Measurements from ENCODE around the gene SPSB1. TPM values are rescaled to one million over a fixed set of nuclear protein-coding genes. Genes with fewer than 3 reads are reported as not detected.

The SPSB1 gene
- total and polyA plus RNA-seq, 10 of the 15 experiments (the other 5 are each of a cell fraction or from before 2014, with no cell fraction given): 0.02 to 2.0 (median 0.90) TPM; not detected in 1

DNA sequence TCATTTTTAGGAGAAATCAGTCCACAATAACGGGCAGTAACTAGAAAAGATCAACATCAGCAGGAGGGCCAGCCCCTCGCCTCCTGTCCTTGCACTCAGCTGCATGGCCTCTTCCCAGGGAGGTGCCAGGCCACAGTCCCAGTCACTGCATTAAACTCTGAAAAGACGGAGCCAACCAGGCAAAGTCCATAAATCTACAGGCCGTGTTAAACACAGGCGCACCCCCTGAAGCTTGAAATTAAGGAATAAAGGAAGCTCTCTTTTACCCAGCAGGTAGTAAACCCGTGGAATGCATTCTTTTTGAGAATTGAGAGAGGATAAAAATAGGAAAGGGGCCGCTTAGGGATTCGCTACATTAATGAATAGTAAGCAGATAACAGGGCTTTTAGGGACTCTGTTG is 39.7 kb upstream of the SPSB1 start:
- H3K27ac ChIP-seq (ENCODE audit: control insufficient read depth, insufficient read depth): no peak overlapping the region
- DNase-seq (ENCODE audit: low read depth, low spot score) (no peak), ATAC-seq (no peak), FAIRE-seq (no peak)
- TF ChIP-seq RBBP5 (conservative IDR thresholded peaks at IDR 0.05): no peak
- no peak for TF ChIP-seq HCFC1 (IDR thresholded peaks at IDR 0.05; ENCODE audit: low read length)
- no peak overlapping the region for H2AFZ ChIP-seq (ENCODE audit: control insufficient read depth, low read depth, low read length)
- H3K79me2 ChIP-seq (ENCODE audit: control insufficient read depth, insufficient read depth, low read length): no peaks in the 10 kb centered on the region
- in situ Hi-C loops (cut with MboI) (no loop called here), intact Hi-C loops (cut with micrococcal nuclease; ENCODE audit: unreplicated experiment) (no loop called here)
- H3K4me1 ChIP-seq (ENCODE audit: control insufficient read depth, insufficient read depth, low read length): no peaks in the 10 kb centered on the region
- no peaks in the 10 kb centered on the region for H3K9me3 ChIP-seq (replicated peaks; ENCODE audit: control insufficient read depth, insufficient read depth, low read length)
- H3K27me3 ChIP-seq (replicated peaks in 1 of 2; ENCODE audit: control insufficient read depth in 2 of 2, insufficient read depth in 2 of 2, low read length in 1 of 2): no peaks in the 10 kb centered on the region
- RAD21 ChIA-PET (ENCODE audit: unreplicated experiment): no interaction called here
- H3K36me3 ChIP-seq (ENCODE audit: control insufficient read depth in 2 of 2, insufficient read depth in 2 of 2, low read length in 1 of 2): no peaks in the 10 kb centered on the region; a peak in 1 of 4 replicates
- H3K4me3 ChIP-seq: no peak overlapping the region
- H4K20me1 ChIP-seq (ENCODE audit: control insufficient read depth, insufficient read depth): no peaks in the 10 kb centered on the region
- H3K9ac ChIP-seq (ENCODE audit: control insufficient read depth, insufficient read depth, low read length): no peak overlapping the region
- no peak overlapping the region for H3K4me2 ChIP-seq (ENCODE audit: control insufficient read depth, insufficient read depth)
- SMC1A ChIA-PET (ENCODE audit: uncharacterized antibody, unreplicated experiment): no interaction called here
- no TSS peak for BruUV-seq (replicated peaks)
- POLR2A ChIA-PET: no interaction called here
- WGBS (ENCODE audit: insufficient coverage, insufficient replicate concordance, low lambda C conversion rate, missing lambda C conversion rate): 75% methylated on average over 8 of the region's 8 CpGs
- CTCF ChIA-PET: interaction anchor here (1.1 to 1.8 kb wide), 4 partner anchors 13 to 52 kb away, joined by 3 to 5 read pairs (median 4); no protein-coding TSS in a partner anchor

DNA sequence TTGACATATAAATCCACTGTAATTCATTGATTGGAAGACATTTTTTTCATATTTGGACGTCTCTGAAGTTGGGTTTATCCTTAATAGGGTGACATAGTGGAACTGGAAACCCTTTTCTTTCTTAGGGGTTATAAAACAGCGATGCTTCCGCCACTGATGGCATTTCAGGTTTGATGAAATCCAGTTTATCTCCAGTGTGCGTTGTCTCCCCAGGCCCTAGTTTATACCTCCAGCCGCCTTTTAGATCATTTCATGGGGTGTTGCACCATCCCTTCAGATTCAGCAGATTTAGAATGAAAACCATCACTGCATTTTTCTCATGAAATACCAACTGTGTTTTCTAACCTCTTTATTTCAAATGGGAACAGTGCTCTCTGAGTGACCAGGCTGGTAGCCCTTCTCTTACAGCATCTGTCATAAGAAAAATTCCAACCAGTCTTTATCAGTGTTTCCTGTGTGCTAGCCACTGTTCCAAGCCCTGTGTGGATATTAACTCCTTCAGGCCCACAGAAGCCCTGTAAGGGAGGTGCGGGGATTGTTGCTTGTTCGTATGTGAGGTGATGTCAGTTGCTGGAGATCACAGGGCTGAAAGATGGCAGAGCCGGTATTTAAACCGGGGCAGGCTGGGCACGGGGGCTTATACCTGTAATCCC is 39.1 kb upstream of the SPSB1 start:
- no peaks in the 10 kb centered on the region for H4K20me1 ChIP-seq (ENCODE audit: control insufficient read depth, insufficient read depth)
- no peak overlapping the region for H3K4me3 ChIP-seq
- ChIA-PET POLR2A (no interaction called here), SMC1A (ENCODE audit: uncharacterized antibody, unreplicated experiment) (interaction anchor here (1.4 to 1.5 kb wide), 2 partner anchors 35 to 202 kb away, joined by 3 to 6 read pairs; no protein-coding TSS in a partner anchor), RAD21 (ENCODE audit: unreplicated experiment) (no interaction called here), CTCF (interaction anchor here (1.4 to 1.8 kb wide), 3 partner anchors 12 to 36 kb away, joined by 4 to 5 read pairs (median 4); no protein-coding TSS in a partner anchor)
- H3K27ac ChIP-seq (ENCODE audit: control insufficient read depth, insufficient read depth): no peak overlapping the region
- no peaks in the 10 kb centered on the region for H3K79me2 ChIP-seq (ENCODE audit: control insufficient read depth, insufficient read depth, low read length)
- H3K9me3 ChIP-seq (replicated peaks; ENCODE audit: control insufficient read depth, insufficient read depth, low read length): peaks cover 3% of the 10 kb centered on the region; the same call in 2 of the 3 replicates
- no peak overlapping the region for H2AFZ ChIP-seq (ENCODE audit: control insufficient read depth, low read depth, low read length)
- DNase-seq (ENCODE audit: low read depth, low spot score) (no peak), FAIRE-seq (no peak), ATAC-seq (no peak)
- in situ Hi-C loops (cut with MboI): no loop called here
- H3K27me3 ChIP-seq (replicated peaks in 1 of 2; ENCODE audit: control insufficient read depth in 2 of 2, insufficient read depth in 2 of 2, low read length in 1 of 2): no peaks in the 10 kb centered on the region
- no peak overlapping the region for H3K9ac ChIP-seq (ENCODE audit: control insufficient read depth, insufficient read depth, low read length)
- WGBS (ENCODE audit: insufficient coverage, insufficient replicate concordance, low lambda C conversion rate, missing lambda C conversion rate): 89% methylated on average over 10 of the region's 10 CpGs
- H3K4me2 ChIP-seq (ENCODE audit: control insufficient read depth, insufficient read depth): no peak overlapping the region
- intact Hi-C loops (cut with micrococcal nuclease; ENCODE audit: unreplicated experiment): no loop called here
- TSS peak; percentile 34 for BruUV-seq (replicated peaks)
- H3K4me1 ChIP-seq (ENCODE audit: control insufficient read depth, insufficient read depth, low read length): no peaks in the 10 kb centered on the region
- H3K36me3 ChIP-seq (ENCODE audit: control insufficient read depth in 2 of 2, insufficient read depth in 2 of 2, low read length in 1 of 2): no peaks in the 10 kb centered on the region; a peak in 1 of 4 replicates
- TF ChIP-seq, protein P1, sequence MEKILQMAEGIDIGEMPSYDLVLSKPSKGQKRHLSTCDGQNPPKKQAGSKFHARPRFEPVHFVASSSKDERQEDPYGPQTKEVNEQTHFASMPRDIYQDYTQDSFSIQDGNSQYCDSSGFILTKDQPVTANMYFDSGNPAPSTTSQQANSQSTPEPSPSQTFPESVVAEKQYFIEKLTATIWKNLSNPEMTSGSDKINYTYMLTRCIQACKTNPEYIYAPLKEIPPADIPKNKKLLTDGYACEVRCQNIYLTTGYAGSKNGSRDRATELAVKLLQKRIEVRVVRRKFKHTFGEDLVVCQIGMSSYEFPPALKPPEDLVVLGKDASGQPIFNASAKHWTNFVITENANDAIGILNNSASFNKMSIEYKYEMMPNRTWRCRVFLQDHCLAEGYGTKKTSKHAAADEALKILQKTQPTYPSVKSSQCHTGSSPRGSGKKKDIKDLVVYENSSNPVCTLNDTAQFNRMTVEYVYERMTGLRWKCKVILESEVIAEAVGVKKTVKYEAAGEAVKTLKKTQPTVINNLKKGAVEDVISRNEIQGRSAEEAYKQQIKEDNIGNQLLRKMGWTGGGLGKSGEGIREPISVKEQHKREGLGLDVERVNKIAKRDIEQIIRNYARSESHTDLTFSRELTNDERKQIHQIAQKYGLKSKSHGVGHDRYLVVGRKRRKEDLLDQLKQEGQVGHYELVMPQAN (conservative IDR thresholded peaks at IDR 0.05): no peak
- no peak for TF ChIP-seq NR2C1 (IDR thresholded peaks at IDR 0.05)
- TF ChIP-seq HDGF (IDR thresholded peaks at IDR 0.05): no peak
- TF ChIP-seq, protein P2, sequence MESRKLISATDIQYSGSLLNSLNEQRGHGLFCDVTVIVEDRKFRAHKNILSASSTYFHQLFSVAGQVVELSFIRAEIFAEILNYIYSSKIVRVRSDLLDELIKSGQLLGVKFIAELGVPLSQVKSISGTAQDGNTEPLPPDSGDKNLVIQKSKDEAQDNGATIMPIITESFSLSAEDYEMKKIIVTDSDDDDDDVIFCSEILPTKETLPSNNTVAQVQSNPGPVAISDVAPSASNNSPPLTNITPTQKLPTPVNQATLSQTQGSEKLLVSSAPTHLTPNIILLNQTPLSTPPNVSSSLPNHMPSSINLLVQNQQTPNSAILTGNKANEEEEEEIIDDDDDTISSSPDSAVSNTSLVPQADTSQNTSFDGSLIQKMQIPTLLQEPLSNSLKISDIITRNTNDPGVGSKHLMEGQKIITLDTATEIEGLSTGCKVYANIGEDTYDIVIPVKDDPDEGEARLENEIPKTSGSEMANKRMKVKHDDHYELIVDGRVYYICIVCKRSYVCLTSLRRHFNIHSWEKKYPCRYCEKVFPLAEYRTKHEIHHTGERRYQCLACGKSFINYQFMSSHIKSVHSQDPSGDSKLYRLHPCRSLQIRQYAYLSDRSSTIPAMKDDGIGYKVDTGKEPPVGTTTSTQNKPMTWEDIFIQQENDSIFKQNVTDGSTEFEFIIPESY (IDR thresholded peaks at IDR 0.05): no peak
- TF ChIP-seq, protein P3, sequence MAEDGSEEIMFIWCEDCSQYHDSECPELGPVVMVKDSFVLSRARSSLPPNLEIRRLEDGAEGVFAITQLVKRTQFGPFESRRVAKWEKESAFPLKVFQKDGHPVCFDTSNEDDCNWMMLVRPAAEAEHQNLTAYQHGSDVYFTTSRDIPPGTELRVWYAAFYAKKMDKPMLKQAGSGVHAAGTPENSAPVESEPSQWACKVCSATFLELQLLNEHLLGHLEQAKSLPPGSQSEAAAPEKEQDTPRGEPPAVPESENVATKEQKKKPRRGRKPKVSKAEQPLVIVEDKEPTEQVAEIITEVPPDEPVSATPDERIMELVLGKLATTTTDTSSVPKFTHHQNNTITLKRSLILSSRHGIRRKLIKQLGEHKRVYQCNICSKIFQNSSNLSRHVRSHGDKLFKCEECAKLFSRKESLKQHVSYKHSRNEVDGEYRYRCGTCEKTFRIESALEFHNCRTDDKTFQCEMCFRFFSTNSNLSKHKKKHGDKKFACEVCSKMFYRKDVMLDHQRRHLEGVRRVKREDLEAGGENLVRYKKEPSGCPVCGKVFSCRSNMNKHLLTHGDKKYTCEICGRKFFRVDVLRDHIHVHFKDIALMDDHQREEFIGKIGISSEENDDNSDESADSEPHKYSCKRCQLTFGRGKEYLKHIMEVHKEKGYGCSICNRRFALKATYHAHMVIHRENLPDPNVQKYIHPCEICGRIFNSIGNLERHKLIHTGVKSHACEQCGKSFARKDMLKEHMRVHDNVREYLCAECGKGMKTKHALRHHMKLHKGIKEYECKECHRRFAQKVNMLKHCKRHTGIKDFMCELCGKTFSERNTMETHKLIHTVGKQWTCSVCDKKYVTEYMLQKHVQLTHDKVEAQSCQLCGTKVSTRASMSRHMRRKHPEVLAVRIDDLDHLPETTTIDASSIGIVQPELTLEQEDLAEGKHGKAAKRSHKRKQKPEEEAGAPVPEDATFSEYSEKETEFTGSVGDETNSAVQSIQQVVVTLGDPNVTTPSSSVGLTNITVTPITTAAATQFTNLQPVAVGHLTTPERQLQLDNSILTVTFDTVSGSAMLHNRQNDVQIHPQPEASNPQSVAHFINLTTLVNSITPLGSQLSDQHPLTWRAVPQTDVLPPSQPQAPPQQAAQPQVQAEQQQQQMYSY (CRISPR knock-in tag; IDR thresholded peaks at IDR 0.05): no peak

All from GM12878 (cell line).